SKM-1 (cell line): ENCODE results near the gene RUNX1.

Experiments used
- DNase-seq: peaks from one replicate; lab custom pipeline; 2025; ENCODE audit not compliant: unreplicated experiment; lab: John Stamatoyannopoulos, UW

Gene RUNX1

GRCh38 chr21:34907461-34908418, 141.4 kb downstream of the RUNX1 start:
- DNase-seq: no peak

- DNase-seq: no peak
Observed at GRCh38 chr21:34906401-34906800, 142.7 kb downstream of the RUNX1 start.

- no peak for DNase-seq
Observed at GRCh38 chr21:34905218-34905537, 143.9 kb downstream of the RUNX1 start.

GRCh38 chr21:34904526-34905217, 144.4 kb downstream of the RUNX1 start:
- no peak for DNase-seq

GRCh38 chr21:34900376-34900775, 148.7 kb downstream of the RUNX1 start:
- DNase-seq: no peak

- DNase-seq: no peak
Observed at GRCh38 chr21:34899760-34900159, 149.3 kb downstream of the RUNX1 start.

- DNase-seq: no peak
Observed at GRCh38 chr21:34899302-34899701, 149.8 kb downstream of the RUNX1 start.

- DNase-seq: no peak
Observed at GRCh38 chr21:34897828-34898227, 151.3 kb downstream of the RUNX1 start.

- DNase-seq: no peak
Observed at GRCh38 chr21:34894401-34894800, 154.7 kb downstream of the RUNX1 start.

GRCh38 chr21:34892209-34892608, 156.9 kb downstream of the RUNX1 start:
- no peak for DNase-seq

GRCh38 chr21:34891613-34891943, 157.5 kb downstream of the RUNX1 start:
- no peak for DNase-seq

GRCh38 chr21:34890724-34891612, 158.1 kb downstream of the RUNX1 start:
- no peak for DNase-seq

- DNase-seq: no peak
Observed at GRCh38 chr21:34890470-34890723, 158.7 kb downstream of the RUNX1 start.

GRCh38 chr21:34889676-34890469, 159.2 kb downstream of the RUNX1 start:
- peak; percentile 47 for DNase-seq

- DNase-seq: no peak
Observed at GRCh38 chr21:34889320-34889675, 159.8 kb downstream of the RUNX1 start.

- DNase-seq: peak; percentile 86
Observed at GRCh38 chr21:34888569-34889319, 160.4 kb downstream of the RUNX1 start.

GRCh38 chr21:34887725-34888568, 161.2 kb downstream of the RUNX1 start:
- DNase-seq: peak; percentile 41

GRCh38 chr21:34887105-34887442, 162.0 kb downstream of the RUNX1 start:
- DNase-seq: no peak

GRCh38 chr21:34886240-34887104, 162.6 kb downstream of the RUNX1 start:
- DNase-seq: no peak
